Kidney (tissue), 14 donors: ENCODE measurements around the gene CEP44. TPM values are rescaled to one million over a fixed set of nuclear protein-coding genes. Genes with fewer than 3 reads are reported as not detected.
"Not testable (repeated sequence)": the region's sequence is repeated elsewhere in the genome, so short reads cannot be mapped to it uniquely, and the experiment has no call there.

ENCODE experiments used
- DNase-seq, 5 donors: peaks; one replicate each; pipeline ENCODE4 v3.0.0-alpha.2; 2013 to 2020
- FAIRE-seq: peaks from 2 replicates; lab custom pipeline; 2012; peaks lifted over from hg19 to GRCh38; lab: Jason Lieb, UNC
- H3K27ac ChIP-seq, 2 donors: one replicate each; pipeline ENCODE4 v1.7.0; 2013; ENCODE audit warnings: low read depth in 2 of 2, low read length in 2 of 2, inconsistent platforms in 1 of 2
- H3K27me3 ChIP-seq: one replicate; pipeline ENCODE4 v1.7.1; 2013; ENCODE audit warnings: low read length, inconsistent platforms; ENCODE audit not compliant: control insufficient read depth, insufficient read depth
- H3K36me3 ChIP-seq, 3 donors: one replicate each; pipeline versions ENCODE4 v1.7.0 to v1.7.1; 2013; ENCODE audit warnings: low read length in 3 of 3, control low read depth in 1 of 3, inconsistent platforms in 1 of 3; ENCODE audit not compliant: insufficient read depth in 3 of 3, control insufficient read depth in 2 of 3
- H3K4me1 ChIP-seq, 3 donors: one replicate each; pipeline versions ENCODE4 v1.7.0 to v1.7.1; 2013; ENCODE audit warnings: low read length in 3 of 3, inconsistent platforms in 1 of 3, low read depth in 1 of 3; ENCODE audit not compliant: control insufficient read depth in 2 of 3, insufficient read depth in 2 of 3
- H3K4me3 ChIP-seq, 3 donors: one replicate each; pipeline versions ENCODE4 v1.7.0 to v1.8.1; 2013; ENCODE audit warnings: low read length in 3 of 3, control low read depth in 1 of 3, inconsistent platforms in 1 of 3
- H3K9ac ChIP-seq, 3 donors: one replicate each; pipeline versions ENCODE4 v1.7.0 to v1.7.1; 2013; ENCODE audit warnings: low read length in 3 of 3, control low read depth in 1 of 3, inconsistent platforms in 1 of 3
- H3K9me3 ChIP-seq, 3 donors: one replicate each; pipeline versions ENCODE4 v1.7.0 to v1.7.1; 2013; ENCODE audit warnings: low read length in 3 of 3, control low read depth in 1 of 3, inconsistent platforms in 1 of 3; ENCODE audit not compliant: control insufficient read depth in 2 of 3, insufficient read depth in 1 of 3
- intact Hi-C: fragments of 100-400 bp; cut with DNase I; formaldehyde crosslinking; loops from one replicate; pipeline ENCODE4 v1.11.1; 2022
- polyA plus RNA-seq: library from polyadenylated mRNA; stranded (reverse); fragments of 350-450 nt; fragmentation: Illumina TruSeq; extraction: RNeasy Lipid Tissue Mini Kit (QIAGEN cat#74804); gene quantifications from one replicate; pipeline ENCODE4 v1.2.3, GENCODE V29; 2014; ENCODE audit warnings: low read depth, low replicate concordance; ENCODE audit not compliant: insufficient read depth
- total RNA-seq: library from RNA; stranded (reverse); fragmentation: NEBNext Ultra II Directional; extraction: Animal tissue kit (Norgen Biotek cat#: 25700); gene quantifications from one replicate; pipeline ENCODE4 v1.2.1, GENCODE V29; 2021
- TF ChIP-seq, protein P1 (sequence below): IDR thresholded peaks from 3 replicates; pipeline ENCODE4 v1.5.1; 2012; ENCODE audit warnings: mild to moderate bottlenecking, moderate library complexity, borderline replicate concordance; ENCODE audit not compliant: insufficient read depth; ENCODE audit errors: extremely low read depth
- donor health status: control.
- donor health status: control.
- donor health status: control.
- donor health status: control.
- donor health status: control.
- donor health status: DM: yes; HTN: yes; CAD: no.
- donor health status: Normal renal cell carcinoma (clear cell type).

CEP44 gene
- total and polyA plus RNA-seq, 2 donors from 2014 or later: 5.0 to 14.7 TPM

DNA sequence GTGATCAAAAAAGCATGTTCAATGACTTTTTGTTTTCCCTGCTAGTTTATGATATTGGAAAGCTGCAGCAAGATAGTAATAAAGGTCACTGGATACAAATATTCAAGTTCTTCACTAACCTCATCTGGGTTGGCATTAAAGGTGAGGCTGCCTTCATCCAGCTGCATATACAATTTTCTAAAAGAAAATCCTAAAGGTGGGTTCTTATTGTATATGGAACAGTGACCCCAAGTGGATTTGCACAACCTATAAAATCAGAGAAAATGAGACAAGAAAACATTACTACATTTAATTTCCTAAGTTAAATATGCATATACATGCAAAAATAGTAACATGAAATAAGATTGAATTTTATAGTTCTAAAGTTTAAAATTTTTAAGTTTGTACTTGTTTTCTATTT is 24.1 kb upstream of the CEP44 start:
- FAIRE-seq: peak; percentile 13

DNA sequence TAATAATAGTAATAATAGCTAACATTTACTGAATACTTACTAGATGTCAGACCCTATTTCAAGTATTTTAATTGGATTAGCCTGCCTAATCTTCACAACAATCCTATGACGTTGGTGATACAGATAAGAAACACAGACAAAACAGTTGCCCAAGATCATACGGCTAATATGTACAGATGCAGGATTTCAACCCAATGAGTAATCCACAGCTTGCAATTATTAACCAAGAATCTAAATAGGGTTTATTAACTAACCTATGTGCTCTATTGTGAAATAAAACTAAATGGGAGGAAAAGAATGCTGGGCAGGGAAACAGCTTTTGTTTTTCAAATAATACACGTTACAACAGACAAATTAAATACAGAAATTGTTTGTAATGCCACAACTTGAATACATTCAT is 23.6 kb upstream of the CEP44 start:
- Histone ChIP-seq H3K9ac (no peak overlapping the region), H3K36me3 (peaks cover 0 to 6% (median 0%) of the 10 kb centered on the region in 3 donors), H3K9me3 (no peaks in the 10 kb centered on the region), H3K27me3 (no peaks in the 10 kb centered on the region), H3K4me1 (peaks cover 0 to 6% (median 0%) of the 10 kb centered on the region in 3 donors), H3K27ac (no peak overlapping the region), H3K4me3 (no peak overlapping the region)
- intact Hi-C loops: no loop called here
- FAIRE-seq (no peak), DNase-seq (peak in 2 of 5 donors; percentile 24 to 44)
- TF ChIP-seq, protein P1, sequence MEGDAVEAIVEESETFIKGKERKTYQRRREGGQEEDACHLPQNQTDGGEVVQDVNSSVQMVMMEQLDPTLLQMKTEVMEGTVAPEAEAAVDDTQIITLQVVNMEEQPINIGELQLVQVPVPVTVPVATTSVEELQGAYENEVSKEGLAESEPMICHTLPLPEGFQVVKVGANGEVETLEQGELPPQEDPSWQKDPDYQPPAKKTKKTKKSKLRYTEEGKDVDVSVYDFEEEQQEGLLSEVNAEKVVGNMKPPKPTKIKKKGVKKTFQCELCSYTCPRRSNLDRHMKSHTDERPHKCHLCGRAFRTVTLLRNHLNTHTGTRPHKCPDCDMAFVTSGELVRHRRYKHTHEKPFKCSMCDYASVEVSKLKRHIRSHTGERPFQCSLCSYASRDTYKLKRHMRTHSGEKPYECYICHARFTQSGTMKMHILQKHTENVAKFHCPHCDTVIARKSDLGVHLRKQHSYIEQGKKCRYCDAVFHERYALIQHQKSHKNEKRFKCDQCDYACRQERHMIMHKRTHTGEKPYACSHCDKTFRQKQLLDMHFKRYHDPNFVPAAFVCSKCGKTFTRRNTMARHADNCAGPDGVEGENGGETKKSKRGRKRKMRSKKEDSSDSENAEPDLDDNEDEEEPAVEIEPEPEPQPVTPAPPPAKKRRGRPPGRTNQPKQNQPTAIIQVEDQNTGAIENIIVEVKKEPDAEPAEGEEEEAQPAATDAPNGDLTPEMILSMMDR: no peak

More for the DNA sequence above, 24.1 kb upstream of the CEP44 start:
- Histone ChIP-seq H3K36me3 (peaks cover 0 to 6% (median 0%) of the 10 kb centered on the region in 3 donors), H3K9ac (no peak overlapping the region), H3K4me1 (peaks cover 0 to 6% (median 0%) of the 10 kb centered on the region in 3 donors), H3K9me3 (no peaks in the 10 kb centered on the region), H3K4me3 (no peak overlapping the region), H3K27ac (no peak overlapping the region), H3K27me3 (no peaks in the 10 kb centered on the region)
- TF ChIP-seq, protein P1: no peak
- intact Hi-C loops: no loop called here
- no peak for DNase-seq

DNA sequence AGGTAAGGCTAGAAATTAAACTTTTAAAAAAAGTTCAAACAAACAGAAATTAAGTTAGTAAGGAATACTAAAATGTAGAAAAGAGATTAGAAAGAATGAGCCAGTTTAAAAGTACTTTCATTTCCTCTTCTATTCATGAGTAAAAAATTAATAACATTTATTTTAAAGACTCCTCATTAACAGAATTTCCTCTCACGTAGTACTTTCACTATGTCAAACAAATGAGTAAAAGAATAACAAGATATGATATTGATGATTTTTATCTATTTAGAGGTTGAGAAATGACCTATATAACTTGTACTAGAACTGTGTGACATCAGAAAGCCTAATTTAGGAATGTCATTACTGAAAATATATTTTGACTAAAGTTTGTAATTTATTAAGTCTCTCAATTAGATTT is 22.3 kb upstream of the CEP44 start:
- intact Hi-C loops, H3K9ac ChIP-seq, H3K9me3 ChIP-seq, H3K4me1 ChIP-seq, H3K36me3 ChIP-seq, DNase-seq, H3K27me3 ChIP-seq, H3K27ac ChIP-seq, H3K4me3 ChIP-seq: not testable (repeated sequence)
- FAIRE-seq: peak; percentile 11

- H3K9me3 ChIP-seq: no peaks in the 10 kb centered on the region
- FAIRE-seq (no peak), DNase-seq (no peak)
- no peaks in the 10 kb centered on the region for H3K27me3 ChIP-seq
- intact Hi-C loops: no loop called here
- H3K9ac ChIP-seq: no peak overlapping the region
- TF ChIP-seq, protein P1: no peak
- no peak overlapping the region for H3K4me3 ChIP-seq
- H3K27ac ChIP-seq: no peak overlapping the region
- no peaks in the 10 kb centered on the region for H3K36me3 ChIP-seq
- H3K4me1 ChIP-seq: peaks cover 0 to 6% (median 0%) of the 10 kb centered on the region in 3 donors
Measured at GRCh38 chr4:174262624-174263444, 20.9 kb upstream of the CEP44 start.
